Ishikawa (cell line): ENCODE measurements around the gene TRIM43.

Source experiments
- CEBPB ChIP-seq: IDR thresholded peaks from 2 replicates; pipeline ENCODE4 v1.6.1; 2012
- EP300 ChIP-seq: IDR thresholded peaks from 2 replicates; pipeline ENCODE4 v1.6.1; 2012; ENCODE audit warnings: borderline replicate concordance
- RAD21 ChIP-seq: IDR thresholded peaks from 2 replicates; pipeline ENCODE4 v1.6.1; 2012; ENCODE audit warnings: low read depth
- TAF1 ChIP-seq: IDR thresholded peaks from 2 replicates; pipeline ENCODE4 v1.6.1; 2012; ENCODE audit warnings: low read depth, mild to moderate bottlenecking
- ZBTB7A ChIP-seq: IDR thresholded peaks from 2 replicates; pipeline ENCODE4 v1.6.1; 2012; ENCODE audit warnings: low read depth
- TF ChIP-seq, protein P1 (sequence below): IDR thresholded peaks from 2 replicates; pipeline ENCODE4 v1.6.1; 2012; ENCODE audit warnings: low read depth, mild to moderate bottlenecking
- TF ChIP-seq, protein P2 (sequence below): IDR thresholded peaks from 2 replicates; pipeline ENCODE4 v1.6.1; 2012
- TF ChIP-seq, protein P3 (sequence below): IDR thresholded peaks from 2 replicates; pipeline ENCODE4 v1.6.1; 2012

DNA sequence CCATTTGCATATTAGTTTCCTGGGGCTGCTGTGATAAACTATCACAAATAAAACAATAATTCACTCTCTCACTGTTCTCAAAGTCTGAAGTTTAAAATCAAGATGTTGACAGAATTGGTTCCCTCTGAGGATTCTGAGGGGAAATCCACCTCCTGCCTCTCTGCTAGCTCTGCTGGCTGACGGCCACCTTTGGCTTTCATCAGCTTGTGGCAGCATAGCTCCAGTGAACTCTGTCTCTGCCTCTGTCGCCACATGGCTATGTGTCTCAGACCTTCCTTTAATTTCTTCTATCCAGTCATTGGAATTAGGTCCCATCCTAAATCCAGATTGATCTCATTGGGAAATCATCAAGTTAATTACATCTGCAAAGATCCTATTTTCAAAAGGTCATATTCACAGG lies 38.9 kb upstream of the TRIM43 start:
- TF ChIP-seq, protein P1, sequence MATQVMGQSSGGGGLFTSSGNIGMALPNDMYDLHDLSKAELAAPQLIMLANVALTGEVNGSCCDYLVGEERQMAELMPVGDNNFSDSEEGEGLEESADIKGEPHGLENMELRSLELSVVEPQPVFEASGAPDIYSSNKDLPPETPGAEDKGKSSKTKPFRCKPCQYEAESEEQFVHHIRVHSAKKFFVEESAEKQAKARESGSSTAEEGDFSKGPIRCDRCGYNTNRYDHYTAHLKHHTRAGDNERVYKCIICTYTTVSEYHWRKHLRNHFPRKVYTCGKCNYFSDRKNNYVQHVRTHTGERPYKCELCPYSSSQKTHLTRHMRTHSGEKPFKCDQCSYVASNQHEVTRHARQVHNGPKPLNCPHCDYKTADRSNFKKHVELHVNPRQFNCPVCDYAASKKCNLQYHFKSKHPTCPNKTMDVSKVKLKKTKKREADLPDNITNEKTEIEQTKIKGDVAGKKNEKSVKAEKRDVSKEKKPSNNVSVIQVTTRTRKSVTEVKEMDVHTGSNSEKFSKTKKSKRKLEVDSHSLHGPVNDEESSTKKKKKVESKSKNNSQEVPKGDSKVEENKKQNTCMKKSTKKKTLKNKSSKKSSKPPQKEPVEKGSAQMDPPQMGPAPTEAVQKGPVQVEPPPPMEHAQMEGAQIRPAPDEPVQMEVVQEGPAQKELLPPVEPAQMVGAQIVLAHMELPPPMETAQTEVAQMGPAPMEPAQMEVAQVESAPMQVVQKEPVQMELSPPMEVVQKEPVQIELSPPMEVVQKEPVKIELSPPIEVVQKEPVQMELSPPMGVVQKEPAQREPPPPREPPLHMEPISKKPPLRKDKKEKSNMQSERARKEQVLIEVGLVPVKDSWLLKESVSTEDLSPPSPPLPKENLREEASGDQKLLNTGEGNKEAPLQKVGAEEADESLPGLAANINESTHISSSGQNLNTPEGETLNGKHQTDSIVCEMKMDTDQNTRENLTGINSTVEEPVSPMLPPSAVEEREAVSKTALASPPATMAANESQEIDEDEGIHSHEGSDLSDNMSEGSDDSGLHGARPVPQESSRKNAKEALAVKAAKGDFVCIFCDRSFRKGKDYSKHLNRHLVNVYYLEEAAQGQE: no peak
- TF ChIP-seq TAF1 (no peak), CEBPB (no peak), EP300 (no peak), ZBTB7A (no peak), RAD21 (no peak)
- TF ChIP-seq, protein P2, sequence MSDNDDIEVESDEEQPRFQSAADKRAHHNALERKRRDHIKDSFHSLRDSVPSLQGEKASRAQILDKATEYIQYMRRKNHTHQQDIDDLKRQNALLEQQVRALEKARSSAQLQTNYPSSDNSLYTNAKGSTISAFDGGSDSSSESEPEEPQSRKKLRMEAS: no peak
- TF ChIP-seq, protein P3, sequence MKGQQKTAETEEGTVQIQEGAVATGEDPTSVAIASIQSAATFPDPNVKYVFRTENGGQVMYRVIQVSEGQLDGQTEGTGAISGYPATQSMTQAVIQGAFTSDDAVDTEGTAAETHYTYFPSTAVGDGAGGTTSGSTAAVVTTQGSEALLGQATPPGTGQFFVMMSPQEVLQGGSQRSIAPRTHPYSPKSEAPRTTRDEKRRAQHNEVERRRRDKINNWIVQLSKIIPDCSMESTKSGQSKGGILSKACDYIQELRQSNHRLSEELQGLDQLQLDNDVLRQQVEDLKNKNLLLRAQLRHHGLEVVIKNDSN: no peak
